Neural crest cell (in vitro differentiated cells): ENCODE data around the gene KREMEN1. TPM values are rescaled to one million over a fixed set of nuclear protein-coding genes. Genes with fewer than 3 reads are reported as not detected.

ENCODE experiments used
- DNase-seq: peaks from one replicate; pipeline ENCODE4 v3.0.0; 2021; ENCODE audit warnings: low read depth, mixed read lengths, low spot score
- H3K27ac Mint-ChIP-seq: one replicate; pipeline ENCODE4 v1.8.0; 2021; ENCODE audit warnings: mild to moderate bottlenecking, mixed read lengths; ENCODE audit not compliant: unreplicated experiment
- H3K27me3 Mint-ChIP-seq: 2 replicates; pipeline ENCODE4 v1.8.0; 2021; ENCODE audit warnings: low read depth, mild to moderate bottlenecking, mixed read lengths
- H3K36me3 Mint-ChIP-seq: 2 replicates; pipeline ENCODE4 v1.8.0; 2021; ENCODE audit warnings: low read depth, mild to moderate bottlenecking, mixed read lengths
- H3K4me1 Mint-ChIP-seq: 2 replicates; pipeline ENCODE4 v1.8.0; 2021; ENCODE audit warnings: mixed read lengths
- H3K4me3 Mint-ChIP-seq: one replicate; pipeline ENCODE4 v1.8.0; 2021; ENCODE audit warnings: mild to moderate bottlenecking, mixed read lengths
- H3K9me3 Mint-ChIP-seq: 2 replicates; pipeline ENCODE4 v1.8.0; 2021; ENCODE audit warnings: mixed read lengths
- CTCF ChIP-seq: fragments of 200-600 bp; sonication (generic); conservative IDR thresholded peaks from 2 replicates; pipeline ENCODE4 v1.5.0; 2021; ENCODE audit warnings: antibody characterized with exemption, mild to moderate bottlenecking
- long read RNA-seq: library from polyadenylated mRNA; unstranded; transcript quantifications from one replicate; pipeline ENCODE4 v2.0.0, GENCODE V29; 2020
- total RNA-seq: library from RNA; stranded (reverse); gene quantifications from 2 replicates; pipeline ENCODE4 v1.2.1, GENCODE V29; 2021

KREMEN1 gene, protein sequence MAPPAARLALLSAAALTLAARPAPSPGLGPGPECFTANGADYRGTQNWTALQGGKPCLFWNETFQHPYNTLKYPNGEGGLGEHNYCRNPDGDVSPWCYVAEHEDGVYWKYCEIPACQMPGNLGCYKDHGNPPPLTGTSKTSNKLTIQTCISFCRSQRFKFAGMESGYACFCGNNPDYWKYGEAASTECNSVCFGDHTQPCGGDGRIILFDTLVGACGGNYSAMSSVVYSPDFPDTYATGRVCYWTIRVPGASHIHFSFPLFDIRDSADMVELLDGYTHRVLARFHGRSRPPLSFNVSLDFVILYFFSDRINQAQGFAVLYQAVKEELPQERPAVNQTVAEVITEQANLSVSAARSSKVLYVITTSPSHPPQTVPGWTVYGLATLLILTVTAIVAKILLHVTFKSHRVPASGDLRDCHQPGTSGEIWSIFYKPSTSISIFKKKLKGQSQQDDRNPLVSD
- 3.9 and 4.9 TPM in 2 replicates for total RNA-seq
- long read RNA-seq, partial matches to known transcripts, result 0 of 2 reads
- long read RNA-seq, other reads (novel, unspliced or antisense), result 2 of 2 reads

DNA sequence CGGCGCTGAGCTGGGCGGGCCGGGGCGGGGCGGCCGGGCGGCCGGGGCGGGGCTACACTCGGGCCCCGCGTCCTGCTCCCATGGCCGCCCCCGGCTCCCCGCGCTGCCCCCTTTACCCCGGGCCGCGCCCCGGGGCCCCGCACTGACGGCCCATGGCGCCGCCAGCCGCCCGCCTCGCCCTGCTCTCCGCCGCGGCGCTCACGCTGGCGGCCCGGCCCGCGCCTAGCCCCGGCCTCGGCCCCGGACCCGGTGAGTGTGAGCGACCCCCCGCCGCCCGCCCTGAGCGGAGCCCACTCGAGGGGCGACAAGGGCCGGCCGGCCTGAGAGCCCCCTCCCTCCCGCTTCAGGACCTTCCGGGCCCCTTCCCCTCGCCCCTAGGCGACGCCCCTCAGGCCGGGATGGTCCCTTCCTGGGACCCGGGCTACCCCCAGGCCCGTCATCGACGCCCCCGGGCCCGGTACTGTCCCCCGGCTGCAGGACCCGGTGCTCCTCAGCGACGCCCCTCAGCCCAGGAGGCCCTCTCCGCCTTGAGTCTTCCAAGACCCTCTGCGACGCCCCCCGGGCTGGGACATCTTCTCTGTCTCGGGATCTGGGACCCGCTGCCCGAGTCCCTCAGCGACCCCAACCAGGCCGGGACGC, at the start of gene KREMEN1:
KREMEN1 (plus strand) TSS at position 57 of the 639 bp plus-strand sequence; CDS start at position 153, 96 bp downstream.
- Mint-ChIP-seq H3K27ac (no peak within 1 kb of the TSS), H3K4me3 (peak within 1 kb of the TSS; percentile 81), H3K36me3 (no peaks in the 10 kb centered on the region), H3K27me3 (peaks cover 66% of the 10 kb centered on the region), H3K9me3 (no peaks in the 10 kb centered on the region), H3K4me1 (peaks cover 20% of the 10 kb centered on the region)
- no peak for DNase-seq
- no peak for TF ChIP-seq CTCF

GRCh38 chr22:29023172-29023796, 49.6 kb upstream of the KREMEN1 start:
- no peak for TF ChIP-seq CTCF
- H3K36me3 Mint-ChIP-seq, result peaks cover 3% of the 10 kb centered on the region
- H3K4me1 Mint-ChIP-seq, result peaks cover 30% of the 10 kb centered on the region
- DNase-seq, result no peak
- H3K9me3 Mint-ChIP-seq, result peaks cover 2% of the 10 kb centered on the region
- no peak overlapping the region for H3K27ac Mint-ChIP-seq
- no peak overlapping the region for H3K4me3 Mint-ChIP-seq
- no peaks in the 10 kb centered on the region for H3K27me3 Mint-ChIP-seq

DNA sequence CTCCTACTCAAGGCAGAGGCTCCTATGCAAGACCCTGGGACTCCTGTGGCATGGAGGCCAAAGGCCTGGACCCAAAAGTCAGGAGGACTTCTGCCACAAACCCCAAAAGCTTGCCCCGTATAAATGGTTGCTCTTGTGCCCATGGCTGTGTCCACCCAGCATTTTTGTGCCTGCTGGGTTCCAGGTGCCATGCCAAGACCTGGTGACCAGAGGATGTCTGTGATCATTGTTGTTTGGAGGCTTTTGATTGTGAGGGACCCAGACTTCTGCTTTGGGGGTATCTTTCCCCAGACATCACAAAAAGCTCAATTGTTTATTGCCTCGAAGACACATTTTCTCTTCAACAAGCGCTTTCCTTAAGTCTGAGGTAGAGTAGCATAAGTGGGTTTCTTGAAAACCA, 46.3 kb upstream of the KREMEN1 start:
- no peak overlapping the region for H3K4me3 Mint-ChIP-seq

GRCh38 chr22:29028468-29028867, 44.4 kb upstream of the KREMEN1 start:
- no peak for DNase-seq
- H3K27ac Mint-ChIP-seq, result peak overlapping the region; percentile 44
- H3K36me3 Mint-ChIP-seq, result no peaks in the 10 kb centered on the region
- no peak overlapping the region for H3K4me3 Mint-ChIP-seq
- no peak for TF ChIP-seq CTCF
- H3K27me3 Mint-ChIP-seq, result no peaks in the 10 kb centered on the region
- H3K9me3 Mint-ChIP-seq, result no peaks in the 10 kb centered on the region
- H3K4me1 Mint-ChIP-seq, result peaks cover 58% of the 10 kb centered on the region

More for the DNA sequence above, 46.3 kb upstream of the KREMEN1 start:
- peaks cover 58% of the 10 kb centered on the region for H3K4me1 Mint-ChIP-seq
- TF ChIP-seq CTCF, result no peak
- H3K9me3 Mint-ChIP-seq, result no peaks in the 10 kb centered on the region
- no peak for DNase-seq
- H3K27ac Mint-ChIP-seq, result no peak overlapping the region
- no peaks in the 10 kb centered on the region for H3K36me3 Mint-ChIP-seq
- H3K27me3 Mint-ChIP-seq, result no peaks in the 10 kb centered on the region

DNA sequence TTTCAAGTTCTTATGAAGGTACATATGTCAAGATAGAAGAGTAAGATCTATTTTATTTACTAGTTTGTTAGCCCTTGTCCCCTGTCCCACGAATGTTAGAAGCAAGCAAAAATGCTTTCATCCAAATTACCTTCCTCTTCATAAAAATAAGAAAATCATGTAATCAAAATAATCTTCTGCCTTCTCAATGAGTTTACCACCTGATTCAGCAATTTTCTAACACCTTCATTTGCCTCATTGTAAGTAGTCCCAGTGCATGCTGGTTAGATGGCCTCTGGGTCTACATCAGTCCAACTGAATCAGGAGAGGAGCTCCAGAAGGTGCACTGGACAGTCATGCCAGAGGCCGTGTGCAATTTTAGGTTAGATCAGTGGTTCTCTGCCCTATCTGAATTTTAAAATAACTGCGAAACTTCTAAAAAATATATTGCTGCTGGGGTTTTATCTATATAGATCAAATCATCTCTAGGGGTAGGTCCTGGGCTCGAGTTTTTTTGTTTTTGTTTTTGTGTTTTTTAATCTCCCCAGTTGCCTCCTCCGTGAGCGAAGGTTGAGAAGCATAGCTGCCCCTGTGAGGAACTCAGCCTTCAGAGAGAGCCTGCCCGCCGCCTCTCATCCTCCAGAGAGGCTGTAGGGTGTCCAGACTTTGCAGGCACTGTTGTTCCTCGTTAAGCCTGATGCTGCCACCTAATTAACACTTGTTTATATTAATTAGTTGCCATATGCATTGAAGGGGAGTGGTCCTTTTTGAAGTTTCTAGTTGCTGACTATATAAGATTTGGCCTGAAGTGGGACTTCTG, 43.4 kb upstream of the KREMEN1 start:
- no peak for TF ChIP-seq CTCF
- DNase-seq, result no peak
- H3K36me3 Mint-ChIP-seq, result no peaks in the 10 kb centered on the region
- no peak overlapping the region for H3K27ac Mint-ChIP-seq
- H3K27me3 Mint-ChIP-seq, result no peaks in the 10 kb centered on the region
- no peaks in the 10 kb centered on the region for H3K9me3 Mint-ChIP-seq
- peak overlapping the region; percentile 58 for H3K4me3 Mint-ChIP-seq
- peaks cover 56% of the 10 kb centered on the region for H3K4me1 Mint-ChIP-seq
